Ectodermal cell (in vitro differentiated cells): ENCODE results near the gene BCAT1.

Source experiments
- H3K27ac ChIP-seq: 2 replicates; pipeline ENCODE4 v1.7.0; 2013; ENCODE audit warnings: mild to moderate bottlenecking, low read depth, low read length; ENCODE audit not compliant: insufficient read depth, poor library complexity, severe bottlenecking
- H3K27me3 ChIP-seq: 2 replicates; pipeline ENCODE4 v1.7.0; 2013; ENCODE audit warnings: mild to moderate bottlenecking, low read length; ENCODE audit not compliant: insufficient read depth, control insufficient read depth, poor library complexity, severe bottlenecking
- H3K36me3 ChIP-seq: one replicate; pipeline ENCODE4 v1.7.0; 2013; ENCODE audit warnings: low read length; ENCODE audit not compliant: control insufficient read depth, insufficient read depth
- H3K4me1 ChIP-seq: one replicate; pipeline ENCODE4 v1.7.0; 2013; ENCODE audit warnings: low read length; ENCODE audit not compliant: control insufficient read depth, insufficient read depth
- H3K4me3 ChIP-seq: 2 replicates; pipeline ENCODE4 v1.7.0; 2013; ENCODE audit warnings: low read depth, low read length, control low read depth; ENCODE audit not compliant: insufficient read depth
- H3K9me3 ChIP-seq: 2 replicates; pipeline ENCODE4 v1.7.0; 2013; ENCODE audit warnings: mild to moderate bottlenecking, low read length, moderate library complexity; ENCODE audit not compliant: control insufficient read depth
- WGBS, 2 experiments: methylation state at CpG; one replicate each; pipeline ENCODE4 v1.1.7; 2013; ENCODE audit warnings: missing lambda C conversion rate in 2 of 2; 5-methylcytosine and 5-hydroxymethylcytosine counted together

The BCAT1 gene

GRCh38 chr12:24803430-24804245 is 145.3 kb downstream of the BCAT1 start:
- 74 to 79% methylated on average over 5 of the region's 5 CpGs for WGBS, 2 experiments
- Histone ChIP-seq H3K4me1 (no peaks in the 10 kb centered on the region), H3K27ac (no peak overlapping the region), H3K9me3 (peaks cover 4% of the 10 kb centered on the region), H3K4me3 (no peak overlapping the region), H3K36me3 (no peaks in the 10 kb centered on the region), H3K27me3 (no peaks in the 10 kb centered on the region)

GRCh38 chr12:24798335-24798734 is 150.6 kb downstream of the BCAT1 start:
- H3K4me1 ChIP-seq, result no peaks in the 10 kb centered on the region
- no peak overlapping the region for H3K27ac ChIP-seq
- H3K27me3 ChIP-seq, result no peaks in the 10 kb centered on the region
- H3K36me3 ChIP-seq, result no peaks in the 10 kb centered on the region
- H3K9me3 ChIP-seq, result peaks cover 2% of the 10 kb centered on the region
- H3K4me3 ChIP-seq, result no peak overlapping the region

GRCh38 chr12:24797901-24798300 is 151.0 kb downstream of the BCAT1 start:
- no peaks in the 10 kb centered on the region for H3K27me3 ChIP-seq
- H3K27ac ChIP-seq, result no peak overlapping the region
- no peaks in the 10 kb centered on the region for H3K4me1 ChIP-seq
- H3K36me3 ChIP-seq, result no peaks in the 10 kb centered on the region
- WGBS, 2 experiments, result 88% methylated on average over 2 of the region's 2 CpGs
- no peak overlapping the region for H3K4me3 ChIP-seq
- H3K9me3 ChIP-seq, result no peaks in the 10 kb centered on the region

GRCh38 chr12:24796876-24797275 is 152.0 kb downstream of the BCAT1 start:
- WGBS, 2 experiments, result 73 to 78% methylated on average over 5 of the region's 5 CpGs
- Histone ChIP-seq H3K4me3 (no peak overlapping the region), H3K4me1 (no peaks in the 10 kb centered on the region), H3K9me3 (no peaks in the 10 kb centered on the region), H3K27me3 (no peaks in the 10 kb centered on the region), H3K36me3 (no peaks in the 10 kb centered on the region), H3K27ac (no peak overlapping the region)

- WGBS, 2 experiments, result 85 to 97% methylated on average over 3 of the region's 4 CpGs
- Histone ChIP-seq H3K27ac (no peak overlapping the region), H3K4me3 (no peak overlapping the region), H3K36me3 (no peaks in the 10 kb centered on the region), H3K9me3 (no peaks in the 10 kb centered on the region), H3K4me1 (no peaks in the 10 kb centered on the region), H3K27me3 (no peaks in the 10 kb centered on the region)
Observed at GRCh38 chr12:24795699-24796347, 153.1 kb downstream of the BCAT1 start.

GRCh38 chr12:24791622-24792021 is 157.3 kb downstream of the BCAT1 start:
- H3K9me3 ChIP-seq, result no peaks in the 10 kb centered on the region
- 83 to 87% methylated on average over 2 of the region's 2 CpGs for WGBS, 2 experiments
- no peaks in the 10 kb centered on the region for H3K27me3 ChIP-seq
- no peak overlapping the region for H3K27ac ChIP-seq
- no peaks in the 10 kb centered on the region for H3K36me3 ChIP-seq
- H3K4me1 ChIP-seq, result no peaks in the 10 kb centered on the region
- no peak overlapping the region for H3K4me3 ChIP-seq

GRCh38 chr12:24788886-24789285 is 160.0 kb downstream of the BCAT1 start:
- H3K4me3 ChIP-seq, result no peak overlapping the region
- no peak overlapping the region for H3K27ac ChIP-seq
- H3K9me3 ChIP-seq, result no peaks in the 10 kb centered on the region
- H3K36me3 ChIP-seq, result no peaks in the 10 kb centered on the region
- no peaks in the 10 kb centered on the region for H3K27me3 ChIP-seq
- H3K4me1 ChIP-seq, result no peaks in the 10 kb centered on the region
- WGBS, 2 experiments, result 92 to 98% methylated on average over 2 to 3 of the region's 3 CpGs

- Histone ChIP-seq H3K4me1 (peaks cover 12% of the 10 kb centered on the region), H3K27ac (no peak overlapping the region), H3K27me3 (no peaks in the 10 kb centered on the region), H3K4me3 (no peak overlapping the region), H3K36me3 (no peaks in the 10 kb centered on the region), H3K9me3 (no peaks in the 10 kb centered on the region)
- WGBS, 2 experiments, result 56 to 79% methylated on average over 3 to 4 of the region's 5 CpGs
Observed at GRCh38 chr12:24780697-24781368, 168.1 kb downstream of the BCAT1 start.

- H3K27ac ChIP-seq, result no peak overlapping the region
- H3K9me3 ChIP-seq, result no peaks in the 10 kb centered on the region
- H3K27me3 ChIP-seq, result no peaks in the 10 kb centered on the region
- 53 to 55% methylated on average over 4 of the region's 4 CpGs for WGBS, 2 experiments
- no peak overlapping the region for H3K4me3 ChIP-seq
- no peaks in the 10 kb centered on the region for H3K36me3 ChIP-seq
- H3K4me1 ChIP-seq, result peaks cover 12% of the 10 kb centered on the region
Observed at GRCh38 chr12:24778486-24779304, 170.2 kb downstream of the BCAT1 start.
